ENCODE measurements around the gene PGM5. TPM values are rescaled to one million over a fixed set of nuclear protein-coding genes. Genes with fewer than 3 reads are reported as not detected.

Gene PGM5
- total RNA-seq, result 0.07 TPM in 1 of 2 replicates, not detected in the other

GRCh38 chr9:68356380-68357118, at the start of gene PGM5:
PGM5 (plus strand) TSS chr9:68356611; CDS start chr9:68357128, 517 bp downstream.

GRCh38 chr9:68540712-68541535, 184.5 kb downstream of the PGM5 start, which contains the start of gene TMEM252:
TMEM252 (minus strand) TSS chr9:68540883; CDS start chr9:68540814, 69 bp downstream.

Other genes starting within 250 kb of the PGM5 start
- 41.4 and 42.0 TPM in 2 replicates for gene ZNG1C, start 114.6 kb upstream of the PGM5 start, total RNA-seq
- under 0.01 and 0.21 TPM in 2 replicates for gene FOXD4L3, start 53.7 kb upstream of the PGM5 start, total RNA-seq
- gene TMEM252, start 184.3 kb downstream of the PGM5 start, total RNA-seq, result not detected in 2 replicates

Data from nasal cavity respiratory epithelium epithelial cell of viscerocranial mucosa (primary cell).